ENCODE measurements around the gene PIGQ. TPM values are rescaled to one million over a fixed set of nuclear protein-coding genes. Genes with fewer than 3 reads are reported as not detected.

PIGQ gene
- polyA plus RNA-seq, 3 donors, result 11.4 to 39.8 (median 12.1) TPM

GRCh38 chr16:582218-582613, 12.4 kb downstream of the PIGQ start:
- no peak for DNase-seq
- peaks cover 1 to 3% of the 10 kb centered on the region in 2 donors for H3K4me1 ChIP-seq (ENCODE audit: control insufficient read depth in 1 of 2, insufficient read depth in 2 of 2, low read length in 2 of 2)
- 89% methylated on average over 11 of the region's 18 CpGs for WGBS (ENCODE audit: insufficient coverage)
- H3K36me3 ChIP-seq (replicated peaks in 1 of 2; ENCODE audit: control insufficient read depth in 1 of 2, insufficient read depth in 2 of 2, low read length in 2 of 2), result peaks cover 0 to 2% of the 10 kb centered on the region in 2 donors
- Mint-ChIP-seq H3K9me3 (no peaks in the 10 kb centered on the region), H3K27ac (no peak overlapping the region), H3K27me3 (ENCODE audit: low read depth in 3 of 3) (peaks cover 2 to 14% (median 12%) of the 10 kb centered on the region in 3 donors), H3K36me3 (peaks cover 0 to 3% of the 10 kb centered on the region in 2 donors), H3K4me3 (no peak overlapping the region), H3K4me1 (peaks cover under 1% of the 10 kb centered on the region)
- H3K4me3 ChIP-seq (replicated peaks in 1 of 3; ENCODE audit: low read depth in 2 of 3, low read length in 3 of 3), result no peak overlapping the region
- no peak overlapping the region for H3K27ac ChIP-seq (ENCODE audit: low read depth in 1 of 2, low read length in 2 of 2)
- no peaks in the 10 kb centered on the region for H4K20me1 ChIP-seq (ENCODE audit: insufficient read depth, low read length)
- no peak overlapping the region for H2AFZ ChIP-seq (ENCODE audit: insufficient read depth, low read depth, low read length, poor library complexity, severe bottlenecking)
- no peak for TF ChIP-seq CTCF (IDR thresholded peaks at IDR 0.05)
- H3K9me3 ChIP-seq (replicated peaks in 1 of 2; ENCODE audit: control insufficient read depth in 1 of 2, insufficient read depth in 1 of 2, low read length in 2 of 2), result no peaks in the 10 kb centered on the region
- no peak overlapping the region for H3K9ac ChIP-seq (ENCODE audit: insufficient read depth, low read length, poor library complexity, severe bottlenecking)
- H3K27me3 ChIP-seq (ENCODE audit: control insufficient read depth in 2 of 2, insufficient read depth in 2 of 2, low read length in 2 of 2), result peaks cover 0 to 7% of the 10 kb centered on the region in 2 donors
- no peaks in the 10 kb centered on the region for H3K79me2 ChIP-seq (ENCODE audit: insufficient read depth, low read length)
- no peak overlapping the region for H3K4me2 ChIP-seq (replicated peaks; ENCODE audit: extremely low read depth, low read length, poor library complexity, severe bottlenecking)
- intact Hi-C loops (cut with micrococcal nuclease), result loop anchor here in 1 of 2 donors (5.0 kb wide), 1 partner anchor 70 kb away; no protein-coding TSS in a partner anchor

- Histone ChIP-seq H3K9ac (ENCODE audit: insufficient read depth, low read length, poor library complexity, severe bottlenecking) (no peak overlapping the region), H3K9me3 (replicated peaks in 1 of 2; ENCODE audit: control insufficient read depth in 1 of 2, insufficient read depth in 1 of 2, low read length in 2 of 2) (no peaks in the 10 kb centered on the region), H3K27ac (ENCODE audit: low read depth in 1 of 2, low read length in 2 of 2) (no peak overlapping the region), H3K36me3 (replicated peaks in 1 of 2; ENCODE audit: control insufficient read depth in 1 of 2, insufficient read depth in 2 of 2, low read length in 2 of 2) (peaks cover 0 to 2% of the 10 kb centered on the region in 2 donors), H3K27me3 (ENCODE audit: control insufficient read depth in 2 of 2, insufficient read depth in 2 of 2, low read length in 2 of 2) (peaks cover 0 to 7% of the 10 kb centered on the region in 2 donors), H2AFZ (ENCODE audit: insufficient read depth, low read depth, low read length, poor library complexity, severe bottlenecking) (no peak overlapping the region), H3K79me2 (ENCODE audit: insufficient read depth, low read length) (peaks cover 5% of the 10 kb centered on the region), H4K20me1 (ENCODE audit: insufficient read depth, low read length) (no peaks in the 10 kb centered on the region), H3K4me1 (ENCODE audit: control insufficient read depth in 1 of 2, insufficient read depth in 2 of 2, low read length in 2 of 2) (peaks cover 7 to 8% of the 10 kb centered on the region in 2 donors), H3K4me2 (replicated peaks; ENCODE audit: extremely low read depth, low read length, poor library complexity, severe bottlenecking) (no peak overlapping the region), H3K4me3 (replicated peaks in 1 of 3; ENCODE audit: low read depth in 2 of 3, low read length in 3 of 3) (no peak overlapping the region)
- 97% methylated on average over 16 of the region's 21 CpGs for WGBS (ENCODE audit: insufficient coverage)
- Mint-ChIP-seq H3K36me3 (peaks cover 0 to 3% of the 10 kb centered on the region in 2 donors), H3K27ac (peak overlapping the region in 1 of 7 donors; percentile 10), H3K4me1 (peaks cover 6% of the 10 kb centered on the region), H3K27me3 (ENCODE audit: low read depth in 3 of 3) (peaks cover 2 to 16% (median 12%) of the 10 kb centered on the region in 3 donors), H3K9me3 (peaks cover 0 to 2% (median 0%) of the 10 kb centered on the region in 7 donors), H3K4me3 (no peak overlapping the region)
- intact Hi-C loops (cut with micrococcal nuclease), result loop anchor here in 1 of 2 donors (5.0 kb wide), 1 partner anchor 70 kb away; no protein-coding TSS in a partner anchor
- TF ChIP-seq CTCF (IDR thresholded peaks at IDR 0.05), result no peak
- no peak for DNase-seq
Measured at GRCh38 chr16:582614-583331, 13.0 kb downstream of the PIGQ start.

Measured in CD14-positive monocyte (primary cell).